K562 (cell line): ENCODE measurements around the gene TMEM150C. TPM values are rescaled to one million over a fixed set of nuclear protein-coding genes. Genes with fewer than 3 reads are reported as not detected.

Experiments
- ATAC-seq: fragments of 200-7000 bp; cut with Tn5 transposase; 3 replicates; pipeline ENCODE4 v1.9.1; 2020; ENCODE audit warnings: moderate library complexity
- BruUV-seq: library from RNA; stranded (reverse); fragments of 400-500 nt; replicated peaks from 2 replicates; lab custom pipeline; 2021; lab: Mats Ljungman, UMichigan
- CTCF ChIA-PET: fragments of 300-600 bp; formaldehyde crosslinking; extraction: SDS; loops from one replicate; lab custom pipeline; 2021; ENCODE audit warnings: low intra/inter-chr PET ratio; lab: Yijun Ruan, JAX
- POLR2A ChIA-PET: fragments of 300-600, 350-650 bp; sonication (Branson Sonifier 250); formaldehyde crosslinking; extraction: SDS; loops from one replicate; lab custom pipeline; 2021; ENCODE audit warnings: antibody characterized with exemption, inconsistent platforms; lab: Yijun Ruan, JAX
- DNase-seq, 4 experiments: peaks; one replicate each; pipeline versions ENCODE4 v3.0.0 to v3.0.0-alpha.2; 2011 to 2018; ENCODE audit warnings: low spot score in 3 of 4, mixed read lengths in 3 of 4; ENCODE audit errors: extremely low read depth in 1 of 4
- FAIRE-seq: peaks from 2 replicates; lab custom pipeline; 2011; peaks lifted over from hg19 to GRCh38; lab: Jason Lieb, UNC
- H2AFZ ChIP-seq: 2 replicates; pipeline ENCODE4 v1.6.0; 2011; ENCODE audit warnings: low read depth, low read length, control low read depth, inconsistent platforms
- H3K27ac ChIP-seq: fragments of 200-600 bp; 3 replicates; pipeline ENCODE4 v1.8.0; 2011; ENCODE audit warnings: low read depth, mild to moderate bottlenecking, control low read depth, inconsistent platforms, low read length, moderate library complexity, mixed read lengths; ENCODE audit errors: extremely low read depth
- H3K27me3 ChIP-seq, 2 experiments: fragments of 300-600 bp in 1 of 2; 2 replicates in 1 of 2; 3 replicates in 1 of 2; pipeline versions ENCODE4 v1.6.0 to v1.8.0; 2011; ENCODE audit warnings: inconsistent platforms in 2 of 2, low read length in 2 of 2, mild to moderate bottlenecking in 1 of 2, mixed read lengths in 1 of 2, moderate library complexity in 1 of 2; ENCODE audit not compliant: control insufficient read depth in 2 of 2, insufficient read depth in 2 of 2
- H3K36me3 ChIP-seq: fragments of 300-600 bp; 3 replicates; pipeline ENCODE4 v1.8.0; 2011; ENCODE audit warnings: mild to moderate bottlenecking, low read length, inconsistent platforms; ENCODE audit not compliant: control insufficient read depth, insufficient read depth
- H3K4me1 ChIP-seq, 2 experiments: fragments of 200-600 bp in 1 of 2; replicated peaks in 1 of 2; 2 replicates in 1 of 2; 3 replicates in 1 of 2; pipeline versions ENCODE4 v1.5.1 to v1.8.0; 2011; ENCODE audit warnings: inconsistent platforms in 2 of 2, low read length in 2 of 2, mild to moderate bottlenecking in 1 of 2, mixed read lengths in 1 of 2, moderate library complexity in 1 of 2; ENCODE audit not compliant: control insufficient read depth in 2 of 2, insufficient read depth in 2 of 2
- H3K4me2 ChIP-seq: 2 replicates; pipeline ENCODE4 v1.6.1; 2011; ENCODE audit warnings: low read length, control low read depth, inconsistent platforms, mixed read lengths; ENCODE audit not compliant: insufficient read depth
- H3K4me3 ChIP-seq: fragments of 200-600 bp; sonication (generic), shearing (Covaris generic); 2 replicates; pipeline ENCODE4 v1.5.1; 2016; ENCODE audit warnings: control low read depth, inconsistent platforms
- H3K79me2 ChIP-seq: fragments of 200-600 bp; 3 replicates; pipeline ENCODE4 v1.8.0; 2011; ENCODE audit warnings: low read length, inconsistent platforms; ENCODE audit not compliant: control insufficient read depth, insufficient read depth
- H3K9ac ChIP-seq, 2 experiments: 2 replicates each; pipeline versions ENCODE4 v1.6.0 to v1.6.1; 2011; ENCODE audit warnings: low read depth in 2 of 2, low read length in 2 of 2, control low read depth in 1 of 2, inconsistent platforms in 1 of 2, mild to moderate bottlenecking in 1 of 2, mixed read lengths in 1 of 2; ENCODE audit not compliant: insufficient read depth in 1 of 2
- H3K9me1 ChIP-seq: one replicate; pipeline ENCODE4 v1.6.0; 2011; ENCODE audit warnings: inconsistent platforms, mild to moderate bottlenecking, low read length, moderate library complexity; ENCODE audit not compliant: control insufficient read depth, insufficient read depth
- H3K9me3 ChIP-seq: replicated peaks from 2 replicates; pipeline ENCODE4 v1.5.1; 2011; ENCODE audit warnings: low read depth, low read length, inconsistent platforms; ENCODE audit not compliant: control insufficient read depth, insufficient read depth
- H4K20me1 ChIP-seq: replicated peaks from 2 replicates; pipeline ENCODE4 v1.6.1; 2011; ENCODE audit warnings: low read length, inconsistent platforms, mixed read lengths; ENCODE audit not compliant: control insufficient read depth, insufficient read depth
- ATF7 ChIP-seq: fragments of 450-650 bp; IDR thresholded peaks from 2 replicates; pipeline ENCODE4 v1.7.1; 2014; ENCODE audit warnings: mild to moderate bottlenecking, moderate library complexity
- CHD1 ChIP-seq: fragments of 200-600 bp; sonication (generic); IDR thresholded peaks from one replicate; pipeline ENCODE4 v1.6.1; 2012; ENCODE audit warnings: mild to moderate bottlenecking, moderate library complexity, low read length, inconsistent platforms
- DNMT1 ChIP-seq: fragments of 450-650 bp; IDR thresholded peaks from 2 replicates; pipeline ENCODE4 v1.6.1; 2016; ENCODE audit warnings: antibody characterized with exemption, mild to moderate bottlenecking
- GATAD2B ChIP-seq: fragments of 450-650 bp; IDR thresholded peaks from 2 replicates; pipeline ENCODE4 v1.6.1; 2017; ENCODE audit warnings: mild to moderate bottlenecking, borderline replicate concordance
- HMG20A ChIP-seq: fragments of 450-650 bp; formaldehyde crosslinking; conservative IDR thresholded peaks from 2 replicates; pipeline ENCODE4 v1.4.0; 2020; ENCODE audit warnings: mild to moderate bottlenecking, mixed read lengths
- NCOA6 ChIP-seq: fragments of 450-650 bp; IDR thresholded peaks from 2 replicates; pipeline ENCODE4 v1.6.1; 2017; ENCODE audit warnings: mild to moderate bottlenecking
- SMAD3 ChIP-seq: fragments of 450-650 bp; formaldehyde crosslinking; conservative IDR thresholded peaks from 2 replicates; pipeline ENCODE4 v1.4.0; 2020; ENCODE audit warnings: mild to moderate bottlenecking
- TEAD1 ChIP-seq, 2 experiments: fragments of 450-650 bp in 1 of 2; sonication (generic) in 1 of 2; formaldehyde crosslinking; IDR thresholded peaks; 2 replicates each; pipeline versions ENCODE4 v1.4.0 to v1.8.0; 2020 to 2022; ENCODE audit warnings: mild to moderate bottlenecking in 2 of 2, missing genetic modification reagents in 1 of 2
- ZNF696 ChIP-seq: fragments of 250-450 bp; sonication (Bioruptor Pico); conservative IDR thresholded peaks from 2 replicates; pipeline ENCODE4 v1.4.0; 2020; ENCODE audit warnings: mild to moderate bottlenecking, moderate library complexity
- WGBS: fragments of 100-300 bp; shearing (Covaris generic); methylation state at CpG from one replicate; pipeline ENCODE4 v1.1.6; 2016; ENCODE audit warnings: low coverage, mixed read lengths; ENCODE audit not compliant: insufficient coverage; ENCODE audit errors: missing lambda C conversion rate; 5-methylcytosine and 5-hydroxymethylcytosine counted together
- in situ Hi-C: fragments of 300-500 bp; cut with MboI; formaldehyde crosslinking; loops from 4 replicates; pipeline ENCODE4 v1.15.0; 2018; ENCODE audit warnings: inconsistent platforms, mixed read lengths
- intact Hi-C: fragments of 100-400 bp; cut with micrococcal nuclease; formaldehyde crosslinking; loops from 2 replicates; pipeline ENCODE4 v1.14.2; 2022
- polyA plus RNA-seq, 8 experiments: library from polyadenylated mRNA; depleted of rRNA in 4 of 8; stranded (reverse) in 5 of 8; unstranded in 3 of 8; fragments of >200 nt; fragmentation: Nextera tagmentation in 2 of 8; fragmentation: Illumina TruSeq in 1 of 8; extraction: Ambion mirVana in 2 of 8; extraction: Trizol in 1 of 8; gene quantifications; 2 replicates each; pipeline versions ENCODE4 v1.2.1 to v1.2.3, GENCODE V29; 2011 to 2014; ENCODE audit warnings: inconsistent platforms in 1 of 8, missing spikeins in 1 of 8
- total RNA-seq, 7 experiments: library from RNA; depleted of rRNA in 6 of 7; stranded (reverse); fragments of >200 nt in 6 of 7; fragmentation: Illumina TruSeq in 2 of 7; extraction: Trizol in 2 of 7; gene quantifications; 2 replicates each; pipeline versions ENCODE4 v1.2.1 to v1.2.3, GENCODE V29; 2011 to 2021; ENCODE audit warnings: low replicate concordance in 1 of 7

The TMEM150C gene
- total and polyA plus RNA-seq, 9 of the 15 experiments (the other 6 are each of a cell fraction or from before 2014, with no cell fraction given), result 0.07 TPM; not detected in 8

DNA sequence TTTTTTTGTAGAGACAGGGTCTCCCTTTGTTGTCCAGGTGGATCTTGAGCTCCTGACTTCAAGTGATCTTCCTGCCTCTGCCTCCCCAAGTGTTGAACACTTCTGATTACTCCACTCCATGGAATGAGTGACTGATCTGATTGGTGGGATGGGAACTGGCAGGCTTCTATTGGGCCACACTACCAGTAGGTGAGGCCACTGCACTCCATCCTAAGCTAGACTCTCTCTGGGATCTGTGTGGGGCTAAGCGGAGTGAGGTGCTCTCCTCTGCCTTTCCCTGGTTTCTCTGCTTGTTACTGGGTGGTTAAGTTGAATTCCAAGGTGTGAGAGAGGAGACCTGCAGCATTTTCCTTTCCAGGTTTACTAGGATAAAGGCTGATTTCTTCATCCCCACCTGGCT is 72.7 kb downstream of the TMEM150C start:
- H4K20me1 ChIP-seq, result no peaks in the 10 kb centered on the region
- ATAC-seq, result no peak
- CTCF ChIA-PET, result interaction anchor here (0.6 kb wide), 1 partner anchor 16 kb away, joined by 3 read pairs; no protein-coding TSS in a partner anchor
- in situ Hi-C loops, result no loop called here
- no peak for TF ChIP-seq NCOA6
- TF ChIP-seq ZNF696, result no peak
- TF ChIP-seq SMAD3 (CRISPR knock-in tag), result no peak
- no peak for TF ChIP-seq HMG20A (CRISPR knock-in tag)
- TF ChIP-seq GATAD2B, result no peak
- TF ChIP-seq ATF7, result no peak
- no peak for TF ChIP-seq CHD1
- TF ChIP-seq DNMT1, result no peak
- TF ChIP-seq TEAD1 (CRISPR knock-in tag; IDR thresholded peaks at IDR 0.05), result no peak
- TF ChIP-seq, all 486 proteins: peak for 0
- H3K4me3 ChIP-seq, result no peak overlapping the region
- DNase-seq, result no peak
- no peaks in the 10 kb centered on the region for H3K9me3 ChIP-seq
- no peak overlapping the region for H3K27ac ChIP-seq
- no TSS peak for BruUV-seq
- H3K27me3 ChIP-seq, result peaks cover 28 to 29% of the 10 kb centered on the region in 2 experiments
- FAIRE-seq, result no peak
- H3K36me3 ChIP-seq, result no peaks in the 10 kb centered on the region
- WGBS, result 0% methylated on average over 1 of the region's 1 CpG
- POLR2A ChIA-PET, result interaction anchor here (1.3 kb wide), 1 partner anchor 12 kb away, joined by 5 read pairs; no protein-coding TSS in a partner anchor
- no peak overlapping the region for H2AFZ ChIP-seq
- H3K4me2 ChIP-seq, result no peak overlapping the region
- intact Hi-C loops, result no loop called here
- H3K9ac ChIP-seq, result no peak overlapping the region
- H3K9me1 ChIP-seq, result no peaks in the 10 kb centered on the region
- no peaks in the 10 kb centered on the region for H3K4me1 ChIP-seq
- no peaks in the 10 kb centered on the region for H3K79me2 ChIP-seq
